Activated naive CD4-positive, alpha-beta T cell treated with anti-CD3 and anti-CD28 coated beads, Interleukin-2, amount 50 U/mL, for 72 hours (primary cell): ENCODE measurements around the gene CCDC85C. TPM values are rescaled to one million over a fixed set of nuclear protein-coding genes. Genes with fewer than 3 reads are reported as not detected.
A peak's percentile ranks its signal among the peaks of the same experiment; 100 is the strongest.

ENCODE experiments used
- ATAC-seq, 2 donors: fragments of 150-1000 bp; cut with Tn5 transposase; 2 replicates each; pipeline ENCODE4 v1.10.0; 2021; ENCODE audit warnings: mild to moderate bottlenecking in 2 of 2, moderate library complexity in 2 of 2
- DNase-seq, 2 donors: peaks; one replicate each; pipeline ENCODE4 v3.0.0; 2021 to 2022; ENCODE audit warnings: low spot score in 2 of 2
- H3K27ac Mint-ChIP-seq, 2 donors: one replicate each; pipeline ENCODE4 v1.8.0; 2022; ENCODE audit warnings: mild to moderate bottlenecking in 2 of 2, mixed read lengths in 2 of 2
- H3K36me3 Mint-ChIP-seq, 2 donors: one replicate each; pipeline ENCODE4 v1.8.0; 2022; ENCODE audit warnings: mixed read lengths in 2 of 2
- H3K9me3 Mint-ChIP-seq, 2 donors: one replicate each; pipeline ENCODE4 v1.8.0; 2022; ENCODE audit warnings: mixed read lengths in 2 of 2
- total RNA-seq, 2 donors: library from RNA; stranded (reverse); gene quantifications; one replicate each; pipeline ENCODE4 v1.2.3, GENCODE V29; 2022

The CCDC85C gene
- total RNA-seq, 2 donors from 2014 or later, result 5.1 to 8.4 TPM

DNA sequence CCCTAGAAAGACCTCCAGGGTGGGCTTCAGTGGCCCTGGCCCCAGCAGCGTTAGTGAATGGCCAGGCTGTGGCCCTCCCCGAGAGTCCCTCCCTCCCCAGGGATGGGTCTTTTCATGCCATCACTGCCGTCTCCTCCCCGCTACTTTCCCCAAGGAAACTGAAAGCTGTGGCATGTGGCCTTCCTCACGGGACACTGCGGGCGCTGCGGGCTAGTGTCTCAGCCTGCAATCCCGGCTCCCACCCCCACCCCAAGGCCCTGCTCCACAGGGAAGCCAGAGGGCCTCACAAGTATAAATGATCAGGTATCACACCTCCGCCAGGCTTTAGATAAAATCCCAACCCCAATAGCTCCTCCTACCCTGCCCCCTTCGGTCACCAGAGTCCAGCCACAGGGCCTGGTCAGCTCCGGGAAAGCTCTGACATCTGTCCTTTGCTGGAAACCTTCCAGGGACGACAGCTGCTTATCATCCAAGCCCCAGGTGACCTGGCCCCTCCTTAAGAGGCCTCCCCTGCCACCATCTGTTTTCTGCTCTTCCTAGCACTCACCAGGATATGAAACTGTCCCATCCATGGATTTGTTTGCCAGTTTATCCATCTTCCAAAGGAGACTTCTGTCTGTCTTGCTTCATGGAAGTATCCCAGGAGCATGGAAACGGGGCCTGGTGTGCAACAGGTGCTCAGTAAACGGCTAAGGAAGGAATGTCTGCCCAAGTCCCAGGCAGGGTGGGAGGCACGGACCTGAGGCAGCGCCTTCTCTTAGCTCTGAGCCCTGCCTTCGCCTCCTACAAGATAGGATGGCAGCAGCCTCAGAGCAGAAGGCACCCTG is 31.6 kb downstream of the CCDC85C start:
- DNase-seq, result no peak
- Mint-ChIP-seq H3K36me3 (no peaks in the 10 kb centered on the region), H3K27ac (peak overlapping the region in 1 of 2 donors; percentile 16), H3K9me3 (no peaks in the 10 kb centered on the region)
- no peak for ATAC-seq

DNA sequence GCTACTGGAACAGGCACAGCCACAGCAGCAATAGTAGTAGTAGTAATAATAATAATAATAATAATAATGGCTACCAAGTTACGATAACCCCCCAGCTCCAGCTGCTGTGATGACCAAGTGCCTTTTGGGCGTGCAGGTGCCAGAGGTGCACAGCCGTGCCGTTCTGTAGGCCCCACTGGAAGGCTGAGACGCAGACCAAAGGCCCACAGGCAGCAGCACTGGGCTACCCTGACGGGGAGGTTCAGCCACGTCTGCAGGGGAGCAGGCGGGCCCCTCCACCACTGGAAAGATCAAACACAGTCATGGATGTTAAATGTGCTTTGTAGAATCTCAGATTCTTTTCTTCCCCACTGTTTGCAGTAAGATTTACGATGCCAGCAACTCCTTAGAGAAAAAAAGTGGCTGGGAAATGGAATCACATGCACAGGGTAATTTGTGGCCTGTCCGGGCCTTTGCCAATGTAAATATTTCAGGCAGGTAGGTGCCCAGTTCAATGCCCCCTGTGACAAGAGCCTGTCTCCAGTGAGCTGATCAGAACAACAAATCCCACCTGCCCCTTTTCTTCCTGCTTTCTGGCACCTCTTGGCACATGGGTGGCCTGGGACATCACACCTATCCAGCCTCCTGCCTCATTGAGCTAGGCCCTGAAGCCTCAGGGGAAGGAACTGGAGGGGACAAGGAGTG is 32.6 kb downstream of the CCDC85C start:
- H3K9me3 Mint-ChIP-seq, result no peaks in the 10 kb centered on the region
- DNase-seq (no peak), ATAC-seq (no peak)
- H3K36me3 Mint-ChIP-seq, result no peaks in the 10 kb centered on the region
- H3K27ac Mint-ChIP-seq, result no peak overlapping the region

DNA sequence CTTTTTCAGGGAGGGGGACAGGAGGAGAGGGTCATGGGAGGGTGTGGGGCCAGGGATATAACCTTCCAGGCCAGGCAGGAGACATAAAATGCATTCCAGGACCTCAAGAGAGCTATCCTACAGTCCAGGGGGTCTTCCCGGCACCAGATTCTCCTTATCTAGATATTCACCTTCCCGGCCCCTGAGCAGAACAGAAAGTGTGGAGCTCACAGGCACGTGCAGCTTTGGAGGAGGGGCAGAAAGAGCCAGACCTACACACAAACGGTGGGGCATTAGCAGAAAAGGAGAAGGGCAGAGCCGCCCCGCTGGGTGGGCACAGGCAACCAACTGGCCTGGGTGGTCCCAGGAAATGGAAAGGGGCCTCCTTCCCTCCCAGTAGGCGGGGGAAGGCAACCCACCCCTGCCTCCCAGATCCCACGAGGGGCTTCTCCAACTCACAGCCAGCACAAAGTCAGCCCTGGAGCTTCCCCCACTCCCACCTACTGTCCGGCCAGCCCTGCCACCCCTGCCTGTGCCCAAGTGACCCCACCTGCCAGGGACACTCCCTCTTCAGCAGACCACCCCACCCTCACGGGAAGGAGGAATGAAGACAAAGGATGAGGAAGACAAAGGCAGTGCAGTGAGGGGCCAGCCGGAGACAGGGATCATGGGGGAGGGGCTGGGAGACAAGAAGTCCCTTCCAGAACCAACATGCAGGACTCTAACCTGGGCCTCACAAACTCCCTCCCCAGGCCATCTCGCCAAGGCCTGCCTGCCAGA is 33.3 kb downstream of the CCDC85C start:
- ATAC-seq (no peak), DNase-seq (no peak)
- Mint-ChIP-seq H3K36me3 (no peaks in the 10 kb centered on the region), H3K27ac (no peak overlapping the region), H3K9me3 (no peaks in the 10 kb centered on the region)

DNA sequence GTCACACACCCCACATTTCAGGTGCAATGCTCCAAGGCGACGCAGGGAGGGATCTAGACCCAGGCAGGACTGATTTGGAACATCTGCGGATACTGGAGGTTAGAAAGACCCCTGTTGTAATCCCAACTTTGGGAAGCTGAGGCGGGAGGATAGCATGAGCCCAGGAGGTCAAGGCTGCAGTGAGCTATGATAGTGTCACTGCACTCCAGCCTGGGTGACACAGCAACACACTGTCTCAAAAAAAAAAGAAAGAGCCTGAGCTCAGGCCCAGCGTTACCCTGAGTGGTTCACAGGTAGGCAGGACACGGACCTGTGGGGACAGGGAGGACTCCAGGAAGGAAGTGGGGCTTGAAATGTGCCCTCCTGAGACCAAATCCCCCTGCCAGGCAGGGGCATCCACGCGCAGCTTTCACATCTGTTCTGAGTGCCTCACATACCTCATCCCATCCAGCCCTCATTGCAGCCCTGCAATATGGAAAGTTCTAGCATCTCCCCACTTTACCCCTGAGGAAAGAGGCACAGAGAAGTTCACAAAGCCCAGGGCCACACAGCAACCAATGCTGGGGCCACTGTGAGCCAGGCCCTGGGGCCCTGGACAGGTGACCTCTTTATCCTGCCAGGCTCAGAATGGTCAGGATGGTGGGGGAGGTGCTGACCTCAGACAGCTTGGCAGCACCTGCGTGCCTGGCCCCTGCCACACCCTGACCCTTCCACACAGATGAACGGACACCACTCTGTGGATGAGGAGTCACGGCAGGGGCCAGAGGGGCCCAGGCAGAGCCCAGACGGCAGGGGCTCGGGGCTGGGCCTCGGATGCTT is 34.1 kb downstream of the CCDC85C start:
- no peak for DNase-seq
- Mint-ChIP-seq H3K9me3 (no peaks in the 10 kb centered on the region), H3K36me3 (no peaks in the 10 kb centered on the region), H3K27ac (peak overlapping the region; percentile 45 to 46)
- ATAC-seq, result no peak

DNA sequence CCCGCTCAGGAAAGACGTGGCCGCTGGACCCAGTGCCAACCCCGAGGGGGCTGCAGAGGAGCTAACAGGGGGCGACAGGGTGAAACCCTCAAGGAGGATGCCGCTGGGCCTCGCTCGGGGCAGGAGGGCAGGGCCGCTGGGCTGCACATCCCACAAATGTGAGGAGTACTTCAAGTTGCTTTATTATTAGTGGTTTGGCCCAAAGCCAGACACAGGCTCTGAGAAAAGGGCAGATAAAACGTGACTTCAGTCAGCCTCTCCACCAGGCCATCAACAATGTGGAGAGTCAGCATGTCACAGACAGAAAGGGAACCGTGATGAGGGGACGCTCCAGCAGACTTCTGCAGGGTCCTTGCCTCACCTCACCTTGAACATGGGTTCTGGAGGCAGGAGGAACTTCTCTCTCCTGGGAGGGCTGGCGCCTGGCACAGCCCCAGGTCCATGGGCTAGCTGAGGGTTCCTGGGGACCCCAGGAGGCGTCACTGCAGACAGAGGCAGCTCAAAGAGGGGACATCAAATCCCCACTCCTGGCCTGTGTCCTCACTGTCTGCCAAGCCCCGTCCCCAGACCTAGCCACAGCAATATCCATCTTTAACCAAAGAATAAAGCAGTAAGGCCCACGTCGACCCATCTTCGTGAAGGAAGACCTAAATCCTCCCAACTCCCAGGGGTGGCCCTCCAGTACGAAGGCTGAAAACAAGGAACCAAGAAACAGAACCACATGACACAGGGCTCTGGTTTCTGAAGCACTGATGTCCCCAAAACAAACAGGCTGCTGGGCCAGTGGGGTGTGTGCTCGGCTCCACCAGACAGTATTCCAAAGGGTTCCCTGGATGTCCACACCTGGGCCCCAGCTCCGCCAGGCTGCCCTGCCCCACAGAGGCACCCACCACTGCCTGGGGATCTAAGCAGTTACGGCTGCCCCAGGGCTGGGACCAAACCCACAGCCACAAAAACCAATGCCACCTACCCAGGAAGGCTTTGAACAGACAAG is 35.1 kb downstream of the CCDC85C start:
- Mint-ChIP-seq H3K9me3 (no peaks in the 10 kb centered on the region), H3K27ac (peak overlapping the region; percentile 45 to 46), H3K36me3 (no peaks in the 10 kb centered on the region)
- no peak for ATAC-seq
- no peak for DNase-seq

DNA sequence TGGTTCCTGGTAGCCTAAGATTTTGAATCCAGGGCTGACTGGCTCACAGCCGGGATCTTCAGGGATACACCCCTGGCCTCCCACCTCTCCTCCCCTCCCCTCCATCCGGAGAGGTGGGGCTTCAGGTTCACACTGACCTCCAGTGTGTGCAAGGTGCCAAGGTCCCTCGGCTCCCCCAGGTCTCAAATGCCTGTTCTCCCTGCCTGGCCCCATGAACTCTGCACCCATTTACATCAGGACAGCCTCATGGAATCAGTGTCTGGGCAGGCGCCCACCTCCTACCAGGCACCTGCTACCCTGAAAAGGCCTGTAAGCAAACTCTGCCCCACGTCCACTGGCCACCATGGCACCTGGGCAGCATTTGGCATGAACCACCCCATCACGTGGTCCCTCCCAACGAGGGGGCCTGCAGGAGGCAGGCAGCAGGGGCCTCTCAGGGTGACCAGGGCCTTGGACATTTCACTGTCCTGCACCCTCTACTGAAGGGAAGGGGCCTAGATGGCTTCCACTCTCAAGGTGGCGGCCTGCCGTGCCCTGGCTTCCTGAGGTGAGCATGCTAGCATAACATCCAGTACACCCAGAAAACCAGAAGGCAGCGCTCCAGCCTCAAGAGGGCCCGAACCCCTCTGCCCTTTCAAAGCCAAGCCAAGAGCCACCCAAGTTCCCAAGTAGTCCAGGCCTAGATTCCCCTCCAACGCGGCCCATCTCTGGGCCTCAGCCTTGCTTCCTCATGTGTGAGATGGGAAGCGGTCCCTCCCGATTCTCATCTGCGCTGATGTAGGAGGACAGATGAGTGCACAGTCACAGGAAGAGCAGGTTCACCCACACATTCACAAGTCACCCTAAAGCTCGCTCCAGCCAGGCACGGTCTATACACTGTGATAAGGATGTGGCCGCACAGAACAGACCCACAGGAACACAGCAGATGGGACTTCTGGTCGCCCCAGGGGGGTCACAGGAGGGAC is 37.3 kb downstream of the CCDC85C start:
- ATAC-seq (no peak), DNase-seq (no peak)
- Mint-ChIP-seq H3K36me3 (no peaks in the 10 kb centered on the region), H3K27ac (no peak overlapping the region), H3K9me3 (no peaks in the 10 kb centered on the region)

DNA sequence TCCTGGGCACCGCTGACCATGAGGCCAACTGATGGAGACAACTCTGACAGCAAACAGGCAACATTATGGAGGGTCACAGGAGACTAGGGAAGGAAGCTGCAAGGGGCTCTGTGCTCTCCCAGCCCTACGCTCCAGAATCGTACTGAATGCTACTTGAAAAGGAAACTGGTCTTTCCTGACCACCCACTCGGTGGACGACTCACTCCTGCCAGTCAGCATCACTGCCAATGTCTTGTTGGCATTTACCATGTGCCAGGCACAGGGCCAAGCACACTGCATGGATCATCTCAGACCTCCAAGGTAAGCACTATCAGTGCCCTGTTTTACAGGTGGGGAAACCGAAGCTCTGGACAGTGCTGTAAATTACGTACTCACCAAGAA is 38.0 kb downstream of the CCDC85C start:
- DNase-seq (no peak), ATAC-seq (no peak)
- no peaks in the 10 kb centered on the region for H3K36me3 Mint-ChIP-seq
- H3K27ac Mint-ChIP-seq, result no peak overlapping the region
- no peaks in the 10 kb centered on the region for H3K9me3 Mint-ChIP-seq

DNA sequence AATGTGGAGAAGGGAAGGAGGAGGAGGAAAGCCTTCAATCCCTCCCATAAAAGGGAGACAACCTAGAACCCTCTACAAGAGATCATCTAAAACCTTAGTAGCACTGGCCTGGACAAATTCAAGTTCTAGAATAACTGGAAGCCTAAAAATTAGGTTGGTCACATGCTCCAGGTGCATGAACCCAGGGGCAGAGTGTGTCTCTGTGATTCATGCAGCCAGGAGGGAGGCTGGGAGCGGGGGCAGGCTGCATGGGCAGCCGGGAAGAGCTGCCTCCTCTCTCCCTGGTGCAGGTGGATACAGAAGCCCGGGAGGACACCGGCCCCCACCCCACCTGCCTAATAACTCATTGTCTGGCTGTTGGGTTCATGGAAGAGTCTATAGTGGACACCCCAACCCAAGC is 38.6 kb downstream of the CCDC85C start:
- DNase-seq (no peak), ATAC-seq (no peak)
- no peaks in the 10 kb centered on the region for H3K36me3 Mint-ChIP-seq
- H3K9me3 Mint-ChIP-seq, result no peaks in the 10 kb centered on the region
- H3K27ac Mint-ChIP-seq, result no peak overlapping the region

DNA sequence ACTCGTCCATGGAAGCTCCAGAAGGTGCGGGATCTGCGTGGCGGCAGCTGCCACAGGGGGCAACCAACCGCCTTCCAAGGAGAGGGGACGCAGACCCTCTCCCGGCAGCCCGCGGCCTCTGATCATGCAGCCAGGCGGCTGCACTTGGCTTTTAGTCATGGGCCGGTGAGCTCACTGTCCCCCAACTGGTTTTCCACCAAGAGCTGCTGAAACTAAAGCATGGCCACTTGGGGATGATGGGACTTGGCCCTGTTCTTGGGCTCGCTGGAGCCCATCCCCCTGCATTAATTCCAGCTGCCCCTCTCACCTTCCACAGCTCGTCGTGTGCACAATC is 39.1 kb downstream of the CCDC85C start:
- ATAC-seq (no peak), DNase-seq (no peak)
- H3K36me3 Mint-ChIP-seq, result no peaks in the 10 kb centered on the region
- no peaks in the 10 kb centered on the region for H3K9me3 Mint-ChIP-seq
- H3K27ac Mint-ChIP-seq, result no peak overlapping the region

DNA sequence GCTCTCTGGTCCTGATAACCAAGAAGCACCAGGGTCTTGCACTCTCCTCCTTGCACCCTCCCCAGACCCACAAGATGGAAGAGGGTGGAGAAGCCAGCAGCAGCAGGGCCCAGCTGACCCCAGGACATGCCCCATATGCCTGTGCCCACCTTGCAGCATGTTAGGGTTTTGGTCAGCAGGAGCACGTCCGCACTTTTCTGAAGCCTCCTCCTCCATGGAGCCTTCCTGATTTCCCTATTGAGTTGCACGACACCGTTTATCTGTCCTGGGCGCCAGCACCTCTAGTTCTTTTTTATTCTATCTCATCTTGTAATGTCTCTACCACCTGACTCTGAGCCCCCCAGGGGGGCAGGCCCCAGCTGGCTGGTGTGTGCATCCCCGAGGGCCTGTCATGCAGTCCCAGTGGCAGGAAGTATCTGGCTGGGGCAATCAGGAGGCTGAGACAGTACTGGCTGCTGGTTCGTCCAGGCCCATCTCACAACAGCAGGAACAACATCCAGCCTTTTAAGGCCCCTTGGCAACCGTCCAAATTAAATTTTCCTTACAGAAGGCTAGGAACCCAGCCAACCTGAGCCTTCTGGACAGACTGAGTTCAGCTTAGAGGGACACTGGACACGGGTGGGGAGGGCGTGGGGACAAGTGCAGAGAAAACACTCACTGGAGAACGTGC is 39.6 kb downstream of the CCDC85C start:
- Mint-ChIP-seq H3K9me3 (no peaks in the 10 kb centered on the region), H3K36me3 (no peaks in the 10 kb centered on the region), H3K27ac (no peak overlapping the region)
- no peak for ATAC-seq
- no peak for DNase-seq

DNA sequence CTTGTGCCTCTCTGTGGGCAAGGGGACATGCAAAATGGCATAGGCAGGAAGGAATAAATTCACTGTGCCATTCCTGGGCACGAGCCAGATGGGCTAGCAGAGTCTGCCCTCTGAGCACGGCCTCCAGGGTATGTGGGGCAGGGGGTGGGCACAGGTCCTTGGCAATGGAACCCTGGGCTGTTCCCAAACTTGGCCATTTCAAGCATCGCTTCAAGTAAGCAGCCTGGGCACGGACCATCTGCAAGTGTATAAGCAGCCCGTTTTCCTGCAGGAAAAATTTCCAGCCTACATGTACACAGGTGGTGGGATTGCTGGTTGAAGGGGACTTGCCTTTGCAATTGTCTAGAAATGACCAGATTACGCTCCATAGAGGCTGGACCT is 40.3 kb downstream of the CCDC85C start:
- no peak for DNase-seq
- ATAC-seq, result no peak
- Mint-ChIP-seq H3K9me3 (no peaks in the 10 kb centered on the region), H3K27ac (no peak overlapping the region), H3K36me3 (no peaks in the 10 kb centered on the region)

DNA sequence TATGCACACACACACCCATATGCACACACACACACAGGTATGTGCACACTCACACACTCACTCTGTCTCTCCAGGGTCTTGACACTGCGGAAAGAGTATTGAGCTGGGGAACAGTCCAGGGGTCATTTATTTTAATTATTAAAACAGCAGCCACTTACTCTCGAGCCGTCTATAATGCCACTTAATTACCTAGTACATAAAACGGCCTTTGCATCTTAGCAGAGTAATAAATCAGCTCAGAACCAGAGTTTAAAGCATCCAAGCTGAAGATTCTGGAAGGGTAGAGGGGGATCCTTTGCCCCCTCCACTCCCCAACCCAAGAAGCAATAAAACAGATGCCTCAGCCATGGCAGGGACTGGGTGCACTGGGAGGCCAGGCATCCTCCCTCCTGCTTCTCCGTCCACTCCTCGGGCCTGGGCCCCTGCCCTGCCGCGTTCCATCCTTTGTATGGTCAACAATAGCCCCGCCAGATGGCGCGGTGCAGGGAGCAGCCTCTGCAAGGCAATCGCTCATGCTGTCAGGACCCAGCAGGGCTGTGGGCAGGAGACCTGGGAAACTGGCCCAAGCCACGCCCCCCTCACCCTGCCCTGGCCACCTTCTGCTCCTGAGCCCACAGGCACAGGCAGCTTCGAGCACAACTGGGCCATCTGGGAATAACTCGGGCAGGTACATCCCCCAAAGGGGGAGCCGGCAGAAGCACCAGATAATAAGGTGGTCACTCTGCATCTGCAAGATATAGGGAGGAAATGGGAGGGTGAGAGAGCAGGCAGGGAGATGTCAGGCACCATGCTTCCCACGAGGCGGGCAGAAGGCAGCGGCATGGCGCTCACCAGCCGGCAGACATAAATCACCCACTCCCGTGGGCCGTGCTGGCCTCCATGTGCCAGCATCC is 40.9 kb downstream of the CCDC85C start:
- peak overlapping the region in 1 of 2 donors; percentile 29 for H3K27ac Mint-ChIP-seq
- no peaks in the 10 kb centered on the region for H3K36me3 Mint-ChIP-seq
- H3K9me3 Mint-ChIP-seq, result no peaks in the 10 kb centered on the region
- no peak for DNase-seq
- ATAC-seq, result no peak

DNA sequence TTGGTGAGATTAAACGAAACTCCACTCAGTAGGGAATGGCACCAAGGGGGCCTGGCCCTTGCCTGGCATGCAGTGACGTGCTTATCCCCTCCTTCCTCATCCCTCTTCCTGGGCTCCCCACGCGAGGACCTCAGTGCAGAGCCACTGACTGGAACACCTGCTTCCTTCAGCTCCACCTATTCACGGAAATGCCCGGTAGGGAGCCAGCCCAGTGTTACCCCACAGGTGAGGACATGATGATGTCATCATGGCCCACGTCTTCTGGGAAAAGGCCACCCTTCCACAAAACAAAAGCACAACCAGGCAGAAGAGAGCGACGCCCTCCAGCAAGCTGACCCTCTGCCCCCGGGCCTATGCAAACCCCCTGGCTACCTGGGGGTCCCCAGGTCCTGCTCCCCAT is 42.1 kb downstream of the CCDC85C start:
- DNase-seq (no peak), ATAC-seq (no peak)
- Mint-ChIP-seq H3K27ac (no peak overlapping the region), H3K36me3 (no peaks in the 10 kb centered on the region), H3K9me3 (no peaks in the 10 kb centered on the region)
